K562 (cell line): ENCODE data around the gene WDR76. TPM values are rescaled to one million over a fixed set of nuclear protein-coding genes. Genes with fewer than 3 reads are reported as not detected.

Experiments used
- ATAC-seq: fragments of 200-7000 bp; cut with Tn5 transposase; 3 replicates; pipeline ENCODE4 v1.9.1; 2020; ENCODE audit warnings: moderate library complexity
- BruUV-seq: library from RNA; stranded (reverse); fragments of 400-500 nt; replicated peaks from 2 replicates; lab custom pipeline; 2021; lab: Mats Ljungman, UMichigan
- CTCF ChIA-PET: fragments of 300-600 bp; formaldehyde crosslinking; extraction: SDS; loops from one replicate; lab custom pipeline; 2021; ENCODE audit warnings: low intra/inter-chr PET ratio; lab: Yijun Ruan, JAX
- POLR2A ChIA-PET: fragments of 300-600, 350-650 bp; sonication (Branson Sonifier 250); formaldehyde crosslinking; extraction: SDS; loops from one replicate; lab custom pipeline; 2021; ENCODE audit warnings: antibody characterized with exemption, inconsistent platforms; lab: Yijun Ruan, JAX
- DNase-seq, 4 experiments: peaks; one replicate each; pipeline versions ENCODE4 v3.0.0 to v3.0.0-alpha.2; 2011 to 2018; ENCODE audit warnings: low spot score in 3 of 4, mixed read lengths in 3 of 4; ENCODE audit errors: extremely low read depth in 1 of 4
- FAIRE-seq: peaks from 2 replicates; lab custom pipeline; 2011; peaks lifted over from hg19 to GRCh38; lab: Jason Lieb, UNC
- H2AFZ ChIP-seq: 2 replicates; pipeline ENCODE4 v1.6.0; 2011; ENCODE audit warnings: low read depth, low read length, control low read depth, inconsistent platforms
- H3K27ac ChIP-seq: fragments of 200-600 bp; 3 replicates; pipeline ENCODE4 v1.8.0; 2011; ENCODE audit warnings: low read depth, mild to moderate bottlenecking, control low read depth, inconsistent platforms, low read length, moderate library complexity, mixed read lengths; ENCODE audit errors: extremely low read depth
- H3K27me3 ChIP-seq, 2 experiments: fragments of 300-600 bp in 1 of 2; 2 replicates in 1 of 2; 3 replicates in 1 of 2; pipeline versions ENCODE4 v1.6.0 to v1.8.0; 2011; ENCODE audit warnings: inconsistent platforms in 2 of 2, low read length in 2 of 2, mild to moderate bottlenecking in 1 of 2, mixed read lengths in 1 of 2, moderate library complexity in 1 of 2; ENCODE audit not compliant: control insufficient read depth in 2 of 2, insufficient read depth in 2 of 2
- H3K36me3 ChIP-seq: fragments of 300-600 bp; 3 replicates; pipeline ENCODE4 v1.8.0; 2011; ENCODE audit warnings: mild to moderate bottlenecking, low read length, inconsistent platforms; ENCODE audit not compliant: control insufficient read depth, insufficient read depth
- H3K4me1 ChIP-seq, 2 experiments: fragments of 200-600 bp in 1 of 2; replicated peaks in 1 of 2; 2 replicates in 1 of 2; 3 replicates in 1 of 2; pipeline versions ENCODE4 v1.5.1 to v1.8.0; 2011; ENCODE audit warnings: inconsistent platforms in 2 of 2, low read length in 2 of 2, mild to moderate bottlenecking in 1 of 2, mixed read lengths in 1 of 2, moderate library complexity in 1 of 2; ENCODE audit not compliant: control insufficient read depth in 2 of 2, insufficient read depth in 2 of 2
- H3K4me2 ChIP-seq: 2 replicates; pipeline ENCODE4 v1.6.1; 2011; ENCODE audit warnings: low read length, control low read depth, inconsistent platforms, mixed read lengths; ENCODE audit not compliant: insufficient read depth
- H3K4me3 ChIP-seq: fragments of 200-600 bp; sonication (generic), shearing (Covaris generic); 2 replicates; pipeline ENCODE4 v1.5.1; 2016; ENCODE audit warnings: control low read depth, inconsistent platforms
- H3K79me2 ChIP-seq: fragments of 200-600 bp; 3 replicates; pipeline ENCODE4 v1.8.0; 2011; ENCODE audit warnings: low read length, inconsistent platforms; ENCODE audit not compliant: control insufficient read depth, insufficient read depth
- H3K9ac ChIP-seq, 2 experiments: 2 replicates each; pipeline versions ENCODE4 v1.6.0 to v1.6.1; 2011; ENCODE audit warnings: low read depth in 2 of 2, low read length in 2 of 2, control low read depth in 1 of 2, inconsistent platforms in 1 of 2, mild to moderate bottlenecking in 1 of 2, mixed read lengths in 1 of 2; ENCODE audit not compliant: insufficient read depth in 1 of 2
- H3K9me1 ChIP-seq: one replicate; pipeline ENCODE4 v1.6.0; 2011; ENCODE audit warnings: inconsistent platforms, mild to moderate bottlenecking, low read length, moderate library complexity; ENCODE audit not compliant: control insufficient read depth, insufficient read depth
- H3K9me3 ChIP-seq: replicated peaks from 2 replicates; pipeline ENCODE4 v1.5.1; 2011; ENCODE audit warnings: low read depth, low read length, inconsistent platforms; ENCODE audit not compliant: control insufficient read depth, insufficient read depth
- H4K20me1 ChIP-seq: replicated peaks from 2 replicates; pipeline ENCODE4 v1.6.1; 2011; ENCODE audit warnings: low read length, inconsistent platforms, mixed read lengths; ENCODE audit not compliant: control insufficient read depth, insufficient read depth
- ATF1 ChIP-seq, 2 experiments: fragments of 450-650 bp in 1 of 2; IDR thresholded peaks; 2 replicates each; pipeline ENCODE4 v1.6.1; 2016; ENCODE audit warnings: missing compliant biosample characterization in 1 of 2, missing genetic modification characterization in 1 of 2
- EP400 ChIP-seq: fragments of 450-650 bp; IDR thresholded peaks from 2 replicates; pipeline ENCODE4 v1.6.1; 2017; ENCODE audit warnings: antibody characterized with exemption, mild to moderate bottlenecking, moderate library complexity
- HOXB6 ChIP-seq: fragments of 250-450 bp; sonication (Bioruptor Pico); IDR thresholded peaks from 2 replicates; pipeline ENCODE4 v1.5.1; 2022; ENCODE audit warnings: mild to moderate bottlenecking, borderline replicate concordance
- MNT ChIP-seq, 2 experiments: fragments of 450-650 bp; conservative IDR thresholded peaks; 2 replicates each; pipeline ENCODE4 v1.6.1; 2017; ENCODE audit warnings: mild to moderate bottlenecking in 2 of 2, moderate library complexity in 2 of 2
- MXI1 ChIP-seq: IDR thresholded peaks from 2 replicates; pipeline ENCODE4 v1.6.1; 2011; ENCODE audit warnings: low read depth, mild to moderate bottlenecking, improper control_type of control experiment, low read length
- PTBP1 ChIP-seq: fragments of 200-400 bp; formaldehyde crosslinking; IDR thresholded peaks from 2 replicates; pipeline ENCODE4 v1.6.1; 2017; ENCODE audit warnings: low read depth, low read length
- RBFOX2 ChIP-seq: fragments of 200-400 bp; formaldehyde crosslinking; IDR thresholded peaks from 2 replicates; pipeline ENCODE4 v1.6.1; 2017; ENCODE audit warnings: low read depth, mild to moderate bottlenecking, low read length, moderate library complexity
- RHOXF2B ChIP-seq: fragments of 250-450 bp; sonication (Bioruptor Pico); conservative IDR thresholded peaks from 2 replicates; pipeline ENCODE4 v1.5.1; 2021
- RNF2 ChIP-seq: sonication (generic); IDR thresholded peaks from 2 replicates; pipeline ENCODE4 v1.6.1; 2016
- SMAD3 ChIP-seq: fragments of 450-650 bp; formaldehyde crosslinking; conservative IDR thresholded peaks from 2 replicates; pipeline ENCODE4 v1.4.0; 2020; ENCODE audit warnings: mild to moderate bottlenecking
- SUPT5H ChIP-seq: fragments of 450-650 bp; IDR thresholded peaks from 2 replicates; pipeline ENCODE4 v1.6.1; 2016
- TCF7L2 ChIP-seq: fragments of 150-350 bp; IDR thresholded peaks from 2 replicates; pipeline ENCODE4 v1.6.1; 2016; ENCODE audit warnings: low read depth, mild to moderate bottlenecking, low read length, moderate library complexity
- TOE1 ChIP-seq, 2 experiments: fragments of 450-650 bp in 1 of 2; sonication (generic) in 1 of 2; formaldehyde crosslinking in 1 of 2; IDR thresholded peaks; 2 replicates each; pipeline versions ENCODE4 v1.7.1 to v1.8.0; 2016 to 2022; ENCODE audit warnings: borderline replicate concordance in 2 of 2, mild to moderate bottlenecking in 2 of 2, antibody characterized with exemption in 1 of 2, inconsistent platforms in 1 of 2, low read depth in 1 of 2, missing genetic modification reagents in 1 of 2, moderate library complexity in 1 of 2
- ZNF124 ChIP-seq: sonication (generic); formaldehyde crosslinking; IDR thresholded peaks from 2 replicates; pipeline ENCODE4 v1.8.1; 2022; ENCODE audit warnings: missing genetic modification reagents
- ZNF143 ChIP-seq: sonication (generic); formaldehyde crosslinking; IDR thresholded peaks from 2 replicates; pipeline ENCODE4 v1.9.0; 2022; ENCODE audit warnings: mild to moderate bottlenecking, missing genetic modification reagents
- ZNF696 ChIP-seq: fragments of 250-450 bp; sonication (Bioruptor Pico); conservative IDR thresholded peaks from 2 replicates; pipeline ENCODE4 v1.4.0; 2020; ENCODE audit warnings: mild to moderate bottlenecking, moderate library complexity
- WGBS: fragments of 100-300 bp; shearing (Covaris generic); methylation state at CpG from one replicate; pipeline ENCODE4 v1.1.6; 2016; ENCODE audit warnings: low coverage, mixed read lengths; ENCODE audit not compliant: insufficient coverage; ENCODE audit errors: missing lambda C conversion rate; 5-methylcytosine and 5-hydroxymethylcytosine counted together
- in situ Hi-C: fragments of 300-500 bp; cut with MboI; formaldehyde crosslinking; loops from 4 replicates; pipeline ENCODE4 v1.15.0; 2018; ENCODE audit warnings: inconsistent platforms, mixed read lengths
- intact Hi-C: fragments of 100-400 bp; cut with micrococcal nuclease; formaldehyde crosslinking; loops from 2 replicates; pipeline ENCODE4 v1.14.2; 2022
- polyA plus RNA-seq, 8 experiments: library from polyadenylated mRNA; depleted of rRNA in 4 of 8; stranded (reverse) in 5 of 8; unstranded in 3 of 8; fragments of >200 nt; fragmentation: Nextera tagmentation in 2 of 8; fragmentation: Illumina TruSeq in 1 of 8; extraction: Ambion mirVana in 2 of 8; extraction: Trizol in 1 of 8; gene quantifications; 2 replicates each; pipeline versions ENCODE4 v1.2.1 to v1.2.3, GENCODE V29; 2011 to 2014; ENCODE audit warnings: inconsistent platforms in 1 of 8, missing spikeins in 1 of 8
- total RNA-seq, 7 experiments: library from RNA; depleted of rRNA in 6 of 7; stranded (reverse); fragments of >200 nt in 6 of 7; fragmentation: Illumina TruSeq in 2 of 7; extraction: Trizol in 2 of 7; gene quantifications; 2 replicates each; pipeline versions ENCODE4 v1.2.1 to v1.2.3, GENCODE V29; 2011 to 2021; ENCODE audit warnings: low replicate concordance in 1 of 7
- TF ChIP-seq, protein P1 (sequence below): fragments of 250-450 bp; sonication (Bioruptor Pico); IDR thresholded peaks from 2 replicates; pipeline ENCODE4 v1.8.0; 2022; ENCODE audit warnings: moderate library complexity, mild to moderate bottlenecking, inconsistent platforms
- TF ChIP-seq, protein P2 (sequence below): fragments of 450-650 bp; IDR thresholded peaks from 2 replicates; pipeline ENCODE4 v1.6.1; 2018; ENCODE audit warnings: mild to moderate bottlenecking, low read depth; ENCODE audit not compliant: partially characterized antibody

The WDR76 gene
- total and polyA plus RNA-seq, 9 of the 15 experiments (the other 6 are each of a cell fraction or from before 2014, with no cell fraction given) = 9.8 to 69.5 (median 44.4) TPM

DNA sequence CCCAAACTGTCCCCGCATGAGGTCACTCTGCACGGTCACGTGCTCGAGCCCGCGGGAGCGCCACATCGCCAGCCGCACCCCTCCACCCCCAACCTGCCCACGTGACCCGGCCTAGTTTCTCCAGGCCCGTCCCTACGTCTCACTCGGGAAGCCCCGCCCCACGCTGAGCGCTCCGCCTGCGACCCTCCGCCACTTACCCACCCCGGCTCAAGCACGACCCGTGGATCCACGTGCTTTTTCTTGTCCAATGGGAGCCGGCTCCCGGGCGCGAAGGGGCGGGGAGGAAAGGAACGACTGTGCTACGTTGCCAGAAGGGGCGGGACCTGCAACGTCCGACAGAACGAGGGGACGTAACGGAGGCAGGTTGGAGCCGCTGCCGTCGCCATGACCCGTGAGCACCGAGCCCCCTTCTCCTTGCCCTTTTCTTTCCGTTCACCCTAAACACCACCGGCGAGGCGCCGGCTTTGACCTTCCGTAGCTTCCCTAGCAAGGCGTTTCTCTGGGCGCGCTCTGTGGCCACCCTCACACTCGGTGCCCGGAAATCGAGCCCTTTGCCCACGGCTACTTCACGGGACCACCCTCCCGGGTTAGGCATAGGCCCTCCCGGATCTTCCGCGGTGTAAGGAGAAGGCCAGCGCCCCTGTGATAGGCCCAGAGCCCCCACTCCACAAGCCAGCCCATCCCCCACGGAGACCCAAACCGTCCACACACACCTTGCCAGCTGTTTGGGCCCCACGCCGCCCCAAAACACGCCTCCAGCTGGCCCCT, 34.6 kb upstream of the WDR76 start, which contains the start of gene SERF2:
Gene SERF2, plus strand, starts transcription at position 328 of the 768 bp plus-strand sequence. Its CDS starts 57 bp downstream, at position 385.
- DNase-seq (peak; percentile 98 to 100 (median 98)), FAIRE-seq (peak; percentile 98), ATAC-seq (peak; percentile 95)
- Histone ChIP-seq H3K9ac (peak within 1 kb of the TSS; percentile 100), H3K27me3 (no peaks in the 10 kb centered on the region), H3K79me2 (peaks cover 36% of the 10 kb centered on the region), H4K20me1 (peaks cover 17% of the 10 kb centered on the region; the same call in 1 of the 2 replicates), H2AFZ (peak within 1 kb of the TSS; percentile 100), H3K36me3 (peaks cover 43% of the 10 kb centered on the region), H3K9me1 (peaks cover 17% of the 10 kb centered on the region), H3K4me3 (peak within 1 kb of the TSS; percentile 95), H3K4me2 (peak within 1 kb of the TSS; percentile 96), H3K4me1 (peaks cover 26 to 35% of the 10 kb centered on the region in 2 experiments), H3K27ac (peak within 1 kb of the TSS; percentile 99), H3K9me3 (no peaks in the 10 kb centered on the region)
- TSS peak; percentile 49 for BruUV-seq
- under 1% methylated on average over 53 of the region's 66 CpGs for WGBS
- in situ Hi-C loops (no loop called here), intact Hi-C loops (no loop called here)
- ChIA-PET POLR2A (interaction anchor here (0.8 to 6.1 kb wide), 6 partner anchors 9 to 44 kb away, joined by 3 to 29 read pairs (median 10); partner anchors contain the start of genes ELL3, HYPK, MFAP1 and SERINC4), CTCF (no interaction called here)
- TF ChIP-seq MXI1 (peak; percentile 57; the same call in 1 of the 2 replicates), SMAD3 (CRISPR knock-in tag) (0 out of 2 replicates have a peak, but pooled peaks have one; percentile 34), ATF1 (CRISPR knock-in tag; IDR thresholded peaks at IDR 0.05) (peak; percentile 10; the same call in 1 of the 2 replicates), ATF1 (tag; IDR thresholded peaks at IDR 0.05) (peak; percentile 92), ZNF143 (CRISPR knock-in tag) (0 out of 2 replicates have a peak, but pooled peaks have one; percentile 23), PTBP1 (0 out of 2 replicates have a peak, but pooled peaks have one; percentile 34), HOXB6 (CRISPR knock-in tag) (no peak), EP400 (peak; percentile 96), TCF7L2 (no peak), RHOXF2B (CRISPR knock-in tag) (0 out of 2 replicates have a peak, but pooled peaks have one; percentile 38), ZNF124 (no peak), RNF2 (peak; percentile 80; the same call in 1 of the 2 replicates), ZNF696 (no peak), RBFOX2 (peak; percentile 100), SUPT5H (peak; percentile 98), TOE1 (IDR thresholded peaks at IDR 0.05; ENCODE audit: borderline replicate concordance) (peak; percentile 99), TOE1 (CRISPR knock-in tag; IDR thresholded peaks at IDR 0.05; ENCODE audit: borderline replicate concordance, low read depth) (no peak), MNT (conservative IDR thresholded peaks at IDR 0.05) (peak; percentile 97)
- TF ChIP-seq, protein P1, sequence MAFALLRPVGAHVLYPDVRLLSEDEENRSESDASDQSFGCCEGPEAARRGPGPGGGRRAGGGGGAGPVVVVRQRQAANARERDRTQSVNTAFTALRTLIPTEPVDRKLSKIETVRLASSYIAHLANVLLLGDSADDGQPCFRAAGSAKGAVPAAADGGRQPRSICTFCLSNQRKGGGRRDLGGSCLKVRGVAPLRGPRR (CRISPR knock-in tag) = no peak
- TF ChIP-seq, protein P2, sequence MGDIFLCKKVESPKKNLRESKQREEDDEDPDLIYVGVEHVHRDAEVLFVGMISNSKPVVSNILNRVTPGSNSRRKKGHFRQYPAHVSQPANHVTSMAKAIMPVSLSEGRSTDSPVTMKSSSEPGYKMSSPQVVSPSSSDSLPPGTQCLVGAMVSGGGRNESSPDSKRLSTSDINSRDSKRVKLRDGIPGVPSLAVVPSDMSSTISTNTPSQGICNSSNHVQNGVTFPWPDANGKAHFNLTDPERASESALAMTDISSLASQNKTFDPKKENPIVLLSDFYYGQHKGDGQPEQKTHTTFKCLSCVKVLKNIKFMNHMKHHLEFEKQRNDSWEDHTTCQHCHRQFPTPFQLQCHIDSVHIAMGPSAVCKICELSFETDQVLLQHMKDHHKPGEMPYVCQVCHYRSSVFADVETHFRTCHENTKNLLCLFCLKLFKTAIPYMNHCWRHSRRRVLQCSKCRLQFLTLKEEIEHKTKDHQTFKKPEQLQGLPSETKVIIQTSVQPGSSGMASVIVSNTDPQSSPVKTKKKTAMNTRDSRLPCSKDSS = no peak
